Diencephalon (tissue), 1 donor: ENCODE data around the gene ZNF32. TPM values are rescaled to one million over a fixed set of nuclear protein-coding genes. Genes with fewer than 3 reads are reported as not detected.

Source experiments
- total RNA-seq: library from RNA; depleted of rRNA; stranded (reverse); fragments of >200 nt; gene quantifications from one replicate; pipeline ENCODE4 v1.2.3, GENCODE V29; 2014

Gene ZNF32
- total RNA-seq = 42.9 TPM

GRCh38 chr10:43648398-43649184 is at the start of gene ZNF32:
Gene ZNF32 (minus strand): TSS chr10:43648881. CDS start chr10:43646133, 2,748 bp downstream.

DNA sequence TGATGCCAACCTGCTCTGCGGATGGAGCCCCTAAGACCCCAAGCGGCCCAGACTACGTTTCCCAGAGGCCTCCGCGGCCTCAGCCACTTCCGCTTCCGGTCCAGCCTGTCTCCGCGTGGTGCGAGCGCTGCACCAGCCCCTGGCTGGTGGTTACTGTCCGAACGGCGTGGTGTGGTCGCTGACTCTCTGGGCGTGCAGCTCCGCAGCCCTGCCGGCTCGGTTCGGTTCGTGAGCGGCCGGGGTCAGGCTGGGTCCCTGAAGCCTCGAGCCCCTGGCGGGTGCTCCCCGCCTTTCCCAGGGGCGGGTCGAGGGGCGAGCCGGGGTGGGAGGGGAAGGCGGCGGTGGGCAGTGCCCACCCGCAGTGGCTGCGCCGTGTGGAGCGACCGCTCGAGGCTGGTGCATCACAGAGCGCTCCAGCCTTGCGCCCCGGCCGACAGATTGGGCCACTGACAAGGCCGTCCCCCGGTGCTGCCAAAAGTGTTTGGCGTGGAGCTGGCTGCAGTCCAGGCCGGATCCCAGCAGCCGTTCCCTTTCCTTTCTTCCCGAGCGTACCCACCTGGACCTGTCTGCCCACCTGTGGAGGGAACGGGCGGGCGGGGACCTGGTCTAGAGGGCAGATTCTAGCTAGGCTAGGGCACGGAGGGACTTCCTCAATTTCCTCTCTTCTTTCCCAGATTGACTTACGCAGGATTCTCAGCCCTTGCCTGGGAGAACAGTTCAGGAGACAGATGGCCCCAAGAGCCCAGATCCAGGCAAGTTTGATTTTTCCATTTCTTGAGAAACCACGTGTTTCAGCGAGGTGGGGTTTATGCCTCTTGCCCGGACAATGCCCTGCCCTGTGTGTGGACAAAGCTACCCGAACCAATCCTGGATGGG is 42.1 kb downstream of the ZNF32 start, which contains the start of gene ZNF485:
TSS of gene ZNF485 (plus strand) at position 116 of the 876 bp plus-strand sequence. CDS start at position 729, 613 bp downstream.

Other genes with a start within 250 kb of the ZNF32 start
- 86.7 TPM for gene HNRNPF, start 239.7 kb downstream of the ZNF32 start, total RNA-seq
- 24.2 TPM for gene ZNF487, start 211.8 kb downstream of the ZNF32 start, total RNA-seq
- gene ZNF239, start 74.3 kb downstream of the ZNF32 start, total RNA-seq = 17.3 TPM
- gene ZNF485, start 42.4 kb downstream of the ZNF32 start, total RNA-seq = 8.3 TPM